ENCODE data around the gene MITF.

GRCh38 chr3:69961706-69962439, 222.6 kb downstream of the MITF start:
- TF ChIP-seq POLR2A (IDR thresholded peaks at IDR 0.05; ENCODE audit: low read depth, low read length): no peak
- no peak for TF ChIP-seq POLR2AphosphoS5 (IDR thresholded peaks at IDR 0.05; ENCODE audit: low read depth, low read length)
- no peak for TF ChIP-seq TAF1 (IDR thresholded peaks at IDR 0.05; ENCODE audit: borderline replicate concordance, low read depth, low read length)
